Panc1 (cell line): Measurements from ENCODE around the gene GATAD2B.

ENCODE experiments used
- CTCF ChIP-seq: fragments of 450-650 bp; IDR thresholded peaks from 2 replicates; pipeline ENCODE4 v1.5.1; 2017; ENCODE audit warnings: mild to moderate bottlenecking
- POLR2AphosphoS5 ChIP-seq: IDR thresholded peaks from 2 replicates; pipeline ENCODE4 v1.6.1; 2012; ENCODE audit warnings: mild to moderate bottlenecking, low read depth, low read length, moderate library complexity

- TF ChIP-seq CTCF = no peak
- no peak for TF ChIP-seq POLR2AphosphoS5
These were observed 34.2 kb downstream of the GATAD2B start for GRCh38 chr1:153888533-153888932.
